H9 (cell line): ENCODE data around the gene SNHG17. TPM values are rescaled to one million over a fixed set of nuclear protein-coding genes. Genes with fewer than 3 reads are reported as not detected.

Experiments used
- DNase-seq: peaks from one replicate; pipeline ENCODE4 v3.0.0-alpha.2; 2017
- H2AFZ ChIP-seq: one replicate; pipeline ENCODE4 v1.6.1; 2013; ENCODE audit warnings: mild to moderate bottlenecking, low read length, control low read depth, moderate library complexity
- H2AK5ac ChIP-seq: 2 replicates; pipeline ENCODE4 v1.6.1; 2013; ENCODE audit warnings: low read length, control low read depth, mixed read lengths; ENCODE audit not compliant: insufficient read length
- H2BK120ac ChIP-seq: one replicate; pipeline ENCODE4 v1.6.1; 2013; ENCODE audit warnings: low read depth, mild to moderate bottlenecking, low read length, control low read depth, inconsistent platforms; ENCODE audit not compliant: poor library complexity, severe bottlenecking
- H2BK12ac ChIP-seq: 2 replicates; pipeline ENCODE4 v1.6.1; 2013; ENCODE audit warnings: low read length, control low read depth, mixed read lengths, low read depth; ENCODE audit not compliant: insufficient read length
- H2BK15ac ChIP-seq: 2 replicates; pipeline ENCODE4 v1.6.1; 2013; ENCODE audit warnings: low read depth, low read length, control low read depth
- H2BK20ac ChIP-seq: one replicate; pipeline ENCODE4 v1.6.1; 2013; ENCODE audit warnings: low read depth, mild to moderate bottlenecking, low read length, control low read depth, inconsistent platforms; ENCODE audit not compliant: poor library complexity, severe bottlenecking
- H2BK5ac ChIP-seq: 2 replicates; pipeline ENCODE4 v1.6.1; 2013; ENCODE audit warnings: low read length, control low read depth, mixed read lengths; ENCODE audit not compliant: insufficient read length
- H3K14ac ChIP-seq: 2 replicates; pipeline ENCODE4 v1.6.1; 2013; ENCODE audit warnings: low read length, control low read depth; ENCODE audit not compliant: insufficient read depth
- H3K18ac ChIP-seq: 2 replicates; pipeline ENCODE4 v1.6.1; 2013; ENCODE audit warnings: low read depth, mild to moderate bottlenecking, mixed read lengths, low read length, control low read depth; ENCODE audit not compliant: insufficient read length
- H3K23ac ChIP-seq: 2 replicates; pipeline ENCODE4 v1.6.1; 2013; ENCODE audit warnings: low read length, control low read depth, mixed read lengths, low read depth; ENCODE audit not compliant: insufficient read length
- H3K23me2 ChIP-seq: 2 replicates; pipeline ENCODE4 v1.6.1; 2013; ENCODE audit warnings: low read depth, mild to moderate bottlenecking, mixed read lengths, low read length, control low read depth; ENCODE audit not compliant: insufficient read length, poor library complexity, severe bottlenecking
- H3K27ac ChIP-seq: 2 replicates; pipeline ENCODE4 v1.5.1; 2013; ENCODE audit warnings: low read length, control low read depth, mixed read lengths, low read depth; ENCODE audit not compliant: insufficient read length
- H3K27me3 ChIP-seq: 2 replicates; pipeline ENCODE4 v1.6.1; 2013; ENCODE audit warnings: low read length, control low read depth, inconsistent platforms; ENCODE audit not compliant: insufficient read depth
- H3K4ac ChIP-seq: 2 replicates; pipeline ENCODE4 v1.6.1; 2013; ENCODE audit warnings: low read depth, mild to moderate bottlenecking, control low read depth, inconsistent platforms, low read length, moderate library complexity
- H3K4me1 ChIP-seq: 2 replicates; pipeline ENCODE4 v1.6.1; 2013; ENCODE audit warnings: low read length, control low read depth, inconsistent platforms; ENCODE audit not compliant: insufficient read depth
- H3K4me2 ChIP-seq: 2 replicates; pipeline ENCODE4 v1.6.1; 2013; ENCODE audit warnings: low read length, control low read depth, mixed read lengths; ENCODE audit not compliant: insufficient read length, insufficient read depth
- H3K56ac ChIP-seq: 2 replicates; pipeline ENCODE4 v1.6.1; 2013; ENCODE audit warnings: low read depth, mild to moderate bottlenecking, mixed read lengths, low read length, control low read depth; ENCODE audit not compliant: insufficient read length
- H3K79me1 ChIP-seq: 2 replicates; pipeline ENCODE4 v1.6.1; 2013; ENCODE audit warnings: low read depth, mild to moderate bottlenecking, moderate library complexity, low read length, control low read depth, inconsistent platforms; ENCODE audit not compliant: insufficient read depth, poor library complexity, severe bottlenecking
- H3K79me2 ChIP-seq: 2 replicates; pipeline ENCODE4 v1.6.1; 2013; ENCODE audit warnings: low read length, control low read depth, inconsistent platforms; ENCODE audit not compliant: insufficient read depth
- H3K9ac ChIP-seq: 2 replicates; pipeline ENCODE4 v1.6.1; 2013; ENCODE audit warnings: low read length, control low read depth, mixed read lengths; ENCODE audit not compliant: insufficient read length; ENCODE audit errors: extremely low read depth
- H3K9me3 ChIP-seq: one replicate; pipeline ENCODE4 v1.6.1; 2013; ENCODE audit warnings: low read depth, low read length, inconsistent platforms; ENCODE audit not compliant: control insufficient read depth
- H3T11ph ChIP-seq: one replicate; pipeline ENCODE4 v1.6.1; 2013; ENCODE audit warnings: mild to moderate bottlenecking, low read length, control low read depth, inconsistent platforms
- H4K20me1 ChIP-seq: one replicate; pipeline ENCODE4 v1.6.1; 2013; ENCODE audit not compliant: control insufficient read depth, insufficient read length, insufficient read depth
- H4K5ac ChIP-seq: 2 replicates; pipeline ENCODE4 v1.6.1; 2013; ENCODE audit warnings: low read depth, mild to moderate bottlenecking, mixed read lengths, low read length, control low read depth; ENCODE audit not compliant: insufficient read length
- H4K8ac ChIP-seq: replicated peaks from 2 replicates; pipeline ENCODE4 v1.6.1; 2013; ENCODE audit warnings: low read length, control low read depth, mixed read lengths, low read depth; ENCODE audit not compliant: insufficient read length
- H4K91ac ChIP-seq: 2 replicates; pipeline ENCODE4 v1.6.1; 2013; ENCODE audit warnings: low read depth, mild to moderate bottlenecking, moderate library complexity, mixed read lengths, low read length, control low read depth; ENCODE audit not compliant: insufficient read length
- H3K27ac Mint-ChIP-seq, 3 experiments: 2 replicates in 2 of 3; 3 replicates in 1 of 3; pipeline ENCODE4 v1.8.0; 2020 to 2021; ENCODE audit warnings: mixed read lengths in 3 of 3, mild to moderate bottlenecking in 1 of 3, moderate library complexity in 1 of 3
- H3K27me3 Mint-ChIP-seq: 2 replicates; pipeline ENCODE4 v1.8.0; 2021; ENCODE audit warnings: low read depth, mild to moderate bottlenecking, moderate library complexity, mixed read lengths
- H3K36me3 Mint-ChIP-seq, 3 experiments: 2 replicates in 2 of 3; 3 replicates in 1 of 3; pipeline ENCODE4 v1.8.0; 2020 to 2021; ENCODE audit warnings: low read depth in 3 of 3, mixed read lengths in 3 of 3; ENCODE audit not compliant: insufficient read depth in 1 of 3
- H3K4me1 Mint-ChIP-seq, 2 experiments: 2 replicates each; pipeline ENCODE4 v1.8.0; 2020; ENCODE audit warnings: mixed read lengths in 2 of 2
- H3K4me3 Mint-ChIP-seq, 2 experiments: 2 replicates in 1 of 2; 3 replicates in 1 of 2; pipeline ENCODE4 v1.8.0; 2020 to 2021; ENCODE audit warnings: mild to moderate bottlenecking in 2 of 2, mixed read lengths in 2 of 2, moderate library complexity in 1 of 2
- H3K9me3 Mint-ChIP-seq, 2 experiments: 2 replicates in 1 of 2; 3 replicates in 1 of 2; pipeline ENCODE4 v1.8.0; 2020; ENCODE audit warnings: mild to moderate bottlenecking in 2 of 2, mixed read lengths in 2 of 2, moderate library complexity in 1 of 2
- WGBS: extraction: QIAGEN DNeasy Blood & Tissue Kit; methylation state at CpG from one replicate; pipeline ENCODE4 v1.1.7; 2013; ENCODE audit warnings: missing lambda C conversion rate, low lambda C conversion rate, mixed read lengths; ENCODE audit not compliant: insufficient read length; ENCODE audit errors: extremely low coverage; 5-methylcytosine and 5-hydroxymethylcytosine counted together
- total RNA-seq: library from RNA; stranded (reverse); gene quantifications from 2 replicates; pipeline ENCODE4 v1.2.1, GENCODE V29; 2021
- TF ChIP-seq, protein P1 (sequence below): fragments of 200-600 bp; sonication (generic); conservative IDR thresholded peaks from 3 replicates; pipeline ENCODE4 v1.8.0; 2021; ENCODE audit warnings: antibody characterized with exemption, mild to moderate bottlenecking

The SNHG17 gene
- total RNA-seq, 1 experiment from 2014 or later: 70.1 TPM

DNA sequence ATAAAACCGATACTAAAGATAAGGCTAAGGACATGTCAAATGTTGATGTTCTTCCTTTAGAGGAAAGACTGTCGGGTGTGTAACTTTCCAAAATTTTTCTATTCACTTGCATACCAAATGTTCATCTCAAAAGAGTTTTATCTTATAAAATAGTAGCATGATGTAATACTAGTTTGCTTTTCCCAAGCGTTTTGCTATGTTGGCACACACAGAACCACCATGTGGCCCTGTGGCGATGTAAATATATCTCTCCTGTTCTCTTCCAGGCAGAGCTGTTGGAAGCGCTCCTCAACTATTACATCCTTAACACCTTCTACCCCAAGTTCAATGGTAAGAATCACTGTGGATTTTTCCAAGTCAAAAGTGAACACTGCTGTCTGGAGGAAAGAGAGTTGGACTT lies 62.3 kb downstream of the SNHG17 start:
- Histone ChIP-seq H4K8ac (no peak overlapping the region), H3K9ac (no peak overlapping the region), H3K79me2 (no peaks in the 10 kb centered on the region), H2BK12ac (no peak overlapping the region), H3K79me1 (no peaks in the 10 kb centered on the region), H2BK15ac (no peak overlapping the region), H3K4ac (no peak overlapping the region), H2AFZ (no peak overlapping the region), H3K18ac (no peak overlapping the region), H4K5ac (no peak overlapping the region), H3K23ac (no peak overlapping the region), H2BK120ac (no peak overlapping the region), H2AK5ac (no peak overlapping the region), H2BK5ac (no peak overlapping the region), H4K91ac (no peak overlapping the region), H3K27ac (no peak overlapping the region), H3K14ac (0 out of 2 replicates have a peak overlapping the region, but pooled peaks have one; percentile 49), H3T11ph (no peak overlapping the region), H4K20me1 (no peaks in the 10 kb centered on the region), H3K27me3 (no peaks in the 10 kb centered on the region), H3K4me1 (no peaks in the 10 kb centered on the region), H3K23me2 (no peaks in the 10 kb centered on the region), H3K56ac (no peak overlapping the region), H2BK20ac (no peak overlapping the region), H3K9me3 (no peaks in the 10 kb centered on the region), H3K4me2 (no peak overlapping the region)
- TF ChIP-seq, protein P1, sequence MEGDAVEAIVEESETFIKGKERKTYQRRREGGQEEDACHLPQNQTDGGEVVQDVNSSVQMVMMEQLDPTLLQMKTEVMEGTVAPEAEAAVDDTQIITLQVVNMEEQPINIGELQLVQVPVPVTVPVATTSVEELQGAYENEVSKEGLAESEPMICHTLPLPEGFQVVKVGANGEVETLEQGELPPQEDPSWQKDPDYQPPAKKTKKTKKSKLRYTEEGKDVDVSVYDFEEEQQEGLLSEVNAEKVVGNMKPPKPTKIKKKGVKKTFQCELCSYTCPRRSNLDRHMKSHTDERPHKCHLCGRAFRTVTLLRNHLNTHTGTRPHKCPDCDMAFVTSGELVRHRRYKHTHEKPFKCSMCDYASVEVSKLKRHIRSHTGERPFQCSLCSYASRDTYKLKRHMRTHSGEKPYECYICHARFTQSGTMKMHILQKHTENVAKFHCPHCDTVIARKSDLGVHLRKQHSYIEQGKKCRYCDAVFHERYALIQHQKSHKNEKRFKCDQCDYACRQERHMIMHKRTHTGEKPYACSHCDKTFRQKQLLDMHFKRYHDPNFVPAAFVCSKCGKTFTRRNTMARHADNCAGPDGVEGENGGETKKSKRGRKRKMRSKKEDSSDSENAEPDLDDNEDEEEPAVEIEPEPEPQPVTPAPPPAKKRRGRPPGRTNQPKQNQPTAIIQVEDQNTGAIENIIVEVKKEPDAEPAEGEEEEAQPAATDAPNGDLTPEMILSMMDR: no peak
- Mint-ChIP-seq H3K27ac (no peak overlapping the region), H3K9me3 (0 out of 5 replicates have a peak, but pooled peaks cover 0 to 2% of the 10 kb centered on the region in 2 experiments), H3K4me1 (peaks cover 16% of the 10 kb centered on the region in 2 experiments), H3K4me3 (no peak overlapping the region), H3K36me3 (no peaks in the 10 kb centered on the region; a peak in 1 of 7 replicates), H3K27me3 (peaks cover 11% of the 10 kb centered on the region)
- no peak for DNase-seq
- WGBS: no CpG with 5 or more reads among the region's 5 CpGs

Other genes starting within 250 kb of the SNHG17 start
- gene KIAA1755, start 174.6 kb downstream of the SNHG17 start, total RNA-seq: 0.17 and 0.18 TPM in 2 replicates
- not detected in 2 replicates for gene BPI, start 131.2 kb downstream of the SNHG17 start, total RNA-seq
- gene LBP, start 88.8 kb downstream of the SNHG17 start, total RNA-seq: 0.35 and 0.52 TPM in 2 replicates
- 28.5 TPM in 2 replicates for gene RALGAPB, start 37.5 kb upstream of the SNHG17 start, total RNA-seq
- gene ADIG, start 145.9 kb upstream of the SNHG17 start, total RNA-seq: not detected in 2 replicates
- gene ARHGAP40, start 166.5 kb upstream of the SNHG17 start, total RNA-seq: 0.17 and 0.26 TPM in 2 replicates